ENCODE results near the gene CEPT1.

GRCh38 chr1:111142356-111142975 lies 2.4 kb downstream of the CEPT1 start:
- TF ChIP-seq POLR2AphosphoS5 (IDR thresholded peaks at IDR 0.05; ENCODE audit: borderline replicate concordance, low read depth, low read length) (no peak), EZH2 (IDR thresholded peaks at IDR 0.05) (no peak)

Measured in SK-N-MC (cell line).